H4 (cell line): ENCODE measurements around the gene CD9. TPM values are rescaled to one million over a fixed set of nuclear protein-coding genes. Genes with fewer than 3 reads are reported as not detected.
"Not testable (repeated sequence)": the region's sequence is repeated elsewhere in the genome, so short reads cannot be mapped to it uniquely, and the experiment has no call there.

Experiments
- DNase-seq: peaks from one replicate; pipeline ENCODE4 v3.0.0-alpha.2; 2015; ENCODE audit warnings: low spot score
- total RNA-seq: library from RNA; depleted of rRNA; stranded (reverse); fragments of >200 nt; shearing (Covaris generic); gene quantifications from 2 replicates; pipeline ENCODE4 v1.2.3, GENCODE V29; 2014

Gene CD9
- total RNA-seq, 1 experiment from 2014 or later: 133 TPM

GRCh38 chr12:6199531-6200255 lies 507 bp upstream of the CD9 start:
- no peak for DNase-seq

- DNase-seq: no peak
Measured at GRCh38 chr12:6201213-6201608, 1.0 kb downstream of the CD9 start.

DNA sequence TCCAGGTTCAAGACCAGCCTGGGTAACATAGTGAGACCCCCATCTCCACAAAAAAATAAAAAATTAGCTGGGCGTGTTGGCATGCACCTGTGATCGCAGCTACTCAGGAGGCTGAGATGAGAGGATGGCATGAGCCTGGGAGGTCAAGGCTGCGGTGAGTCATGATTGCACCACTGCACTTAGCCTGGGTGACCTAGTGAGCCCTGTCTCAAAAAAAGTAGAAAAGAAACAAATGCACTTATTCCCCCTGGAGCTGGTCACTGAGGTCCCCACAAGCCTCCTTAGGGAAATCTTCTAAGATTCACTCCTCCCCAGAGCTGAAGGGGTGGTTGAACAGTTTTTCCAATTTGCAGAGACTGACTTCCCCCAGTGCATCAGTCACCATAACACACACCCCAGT lies 1.6 kb downstream of the CD9 start:
- DNase-seq: no peak

- DNase-seq: no peak
Measured at GRCh38 chr12:6202304-6202703, 2.1 kb downstream of the CD9 start.

DNA sequence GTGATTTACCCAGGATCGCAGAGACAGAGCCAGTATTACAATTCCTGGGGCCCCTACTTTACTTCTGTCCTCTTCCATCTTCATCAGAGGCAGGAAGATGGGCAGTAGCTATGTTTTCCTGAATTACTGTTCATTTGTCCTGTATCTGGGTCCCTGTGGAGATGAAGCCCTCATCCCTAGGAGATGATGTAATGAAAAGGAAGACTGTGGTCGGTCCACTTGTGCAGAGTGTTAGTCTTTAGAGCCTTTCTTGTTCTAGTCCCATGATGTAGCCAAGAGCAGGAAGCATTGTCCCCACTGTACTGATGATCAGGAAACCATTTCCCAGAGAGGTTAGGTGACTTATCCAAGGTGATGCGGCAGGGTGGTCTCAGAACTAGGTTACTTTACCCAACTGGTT lies 2.6 kb downstream of the CD9 start:
- DNase-seq: no peak

DNA sequence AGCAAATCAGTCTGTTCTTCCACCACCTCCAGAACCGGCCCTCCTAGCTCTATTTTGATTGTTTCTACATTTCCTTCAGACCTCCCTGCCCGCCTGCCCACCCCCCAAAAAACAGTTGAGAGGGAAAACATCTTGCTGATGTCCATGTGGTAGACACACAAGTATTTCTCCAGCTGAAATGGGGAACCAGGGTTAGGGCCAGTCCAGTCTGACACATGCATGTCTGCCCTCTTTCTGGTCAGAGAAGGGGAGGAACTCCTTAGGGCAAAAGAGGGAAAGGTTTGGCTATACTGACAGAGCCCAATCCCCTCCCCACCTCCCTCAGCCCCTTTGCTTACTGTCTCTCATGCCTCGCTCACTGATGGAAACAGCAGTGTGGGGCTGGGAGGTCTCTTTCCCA lies 3.4 kb downstream of the CD9 start:
- DNase-seq: no peak

DNA sequence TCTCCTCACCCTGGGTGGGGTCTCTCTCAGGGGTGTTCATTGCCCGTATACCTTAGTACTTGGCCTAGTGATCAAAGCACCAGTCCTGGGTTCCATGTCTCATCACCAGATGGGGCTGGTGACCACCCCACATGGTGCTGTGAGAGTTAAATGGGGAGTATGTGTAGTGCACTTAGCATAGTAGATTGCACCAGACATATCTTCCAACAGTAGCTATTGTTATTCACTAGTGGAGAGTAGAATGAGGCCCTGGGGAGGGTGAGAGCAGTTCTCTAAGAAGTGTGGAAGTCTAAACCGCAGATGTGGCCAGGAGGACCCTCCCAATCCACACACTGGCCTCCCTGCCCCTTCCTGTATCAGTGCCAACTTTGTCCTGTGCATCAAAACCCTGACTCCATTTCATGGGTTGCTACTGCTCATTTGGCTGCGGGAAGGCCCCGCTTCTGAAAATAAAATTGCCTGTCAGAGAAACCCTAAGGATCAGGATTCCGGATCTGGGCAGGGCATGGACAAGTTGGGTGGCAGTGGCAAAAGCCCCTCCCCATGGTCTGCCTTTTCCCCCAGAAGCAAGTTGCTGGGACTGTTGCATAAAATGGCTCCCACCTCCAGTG lies 4.4 kb downstream of the CD9 start:
- no peak for DNase-seq

- no peak for DNase-seq
Measured at GRCh38 chr12:6205144-6205539, 4.9 kb downstream of the CD9 start.

DNA sequence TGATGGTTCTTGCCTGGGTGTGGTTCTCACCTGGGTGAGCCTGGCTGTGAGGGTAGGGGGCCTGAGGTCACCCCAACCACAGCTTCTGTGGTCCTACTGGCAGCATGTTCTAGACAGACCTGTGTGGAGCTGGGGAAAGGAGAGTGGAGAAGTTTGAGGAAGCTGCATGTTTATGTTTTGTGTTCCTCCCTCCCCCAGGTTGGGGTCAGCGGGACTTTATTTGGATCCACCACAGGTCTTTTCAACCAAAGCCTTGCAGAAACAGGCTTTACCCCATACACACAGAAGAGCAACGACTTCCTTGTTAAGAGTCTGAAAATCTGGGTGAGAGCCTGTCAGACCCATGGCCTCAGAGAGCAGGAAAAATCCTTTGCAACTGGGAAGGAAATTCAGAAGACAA lies 5.6 kb downstream of the CD9 start:
- no peak for DNase-seq

DNA sequence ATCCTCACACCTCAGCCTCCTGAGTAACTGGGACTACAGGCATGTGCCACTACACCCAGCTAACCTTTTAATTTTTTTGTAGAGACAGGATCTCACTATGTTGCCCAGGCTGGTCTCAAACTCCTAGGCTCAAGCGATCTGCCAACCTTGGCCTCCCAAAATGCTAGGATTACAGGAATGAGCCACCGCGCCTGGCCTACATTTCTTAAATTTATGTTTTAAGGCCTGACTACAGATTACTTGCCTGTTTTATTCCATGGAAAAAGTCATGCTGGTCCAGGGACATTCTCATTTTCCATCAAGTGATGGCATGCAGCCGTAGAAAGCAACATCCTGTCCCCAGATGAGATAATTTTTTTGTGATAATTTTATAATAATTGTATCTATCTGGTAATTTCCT lies 6.1 kb downstream of the CD9 start:
- DNase-seq: no peak

GRCh38 chr12:6207259-6207925 lies 7.2 kb downstream of the CD9 start:
- DNase-seq: no peak

- no peak for DNase-seq
Measured at GRCh38 chr12:6208130-6208529, 7.9 kb downstream of the CD9 start.

- DNase-seq: not testable (repeated sequence)
Measured at GRCh38 chr12:6209428-6209827, 9.2 kb downstream of the CD9 start.

GRCh38 chr12:6211421-6211869 lies 11.2 kb downstream of the CD9 start:
- peak; percentile 81 for DNase-seq

- DNase-seq: no peak
Measured at GRCh38 chr12:6212086-6212485, 11.9 kb downstream of the CD9 start.

GRCh38 chr12:6213969-6214368 lies 13.8 kb downstream of the CD9 start:
- no peak for DNase-seq

GRCh38 chr12:6214633-6215032 lies 14.4 kb downstream of the CD9 start:
- DNase-seq: no peak

DNA sequence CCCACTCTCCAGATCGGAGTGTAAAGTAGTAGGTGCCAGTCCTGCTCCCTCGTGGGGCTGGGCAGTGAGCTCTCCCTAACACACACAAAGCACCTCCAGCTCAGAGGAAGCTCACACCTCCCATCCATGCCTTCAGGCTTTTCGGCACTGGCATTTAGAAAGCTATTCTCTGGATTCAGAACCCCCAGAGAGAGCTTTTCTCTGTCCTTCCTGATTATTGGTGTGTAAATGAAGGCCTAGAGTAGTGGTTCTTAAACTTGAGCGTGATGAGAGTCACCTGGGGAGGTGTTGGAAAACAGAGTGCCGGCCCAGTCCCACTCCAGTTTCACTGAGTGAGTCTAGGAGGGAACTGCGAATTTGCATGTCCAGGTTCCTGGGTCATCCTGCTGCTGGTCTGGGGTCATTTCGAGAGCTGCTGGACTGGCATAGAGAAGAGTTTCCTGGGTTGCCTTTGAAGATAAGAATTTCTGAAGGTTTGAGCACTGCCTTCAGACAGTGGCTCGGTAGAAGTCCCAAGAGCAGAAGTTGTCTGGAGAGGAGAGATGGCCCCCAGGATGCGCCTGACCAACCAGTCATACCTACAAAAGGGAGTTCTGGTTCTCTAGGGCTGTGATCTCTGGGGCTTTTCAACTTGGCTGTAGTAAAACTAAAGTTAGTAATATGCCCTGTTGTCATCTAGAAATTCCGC lies 15.1 kb downstream of the CD9 start:
- no peak for DNase-seq

GRCh38 chr12:6215932-6216494 lies 15.8 kb downstream of the CD9 start:
- DNase-seq: peak; percentile 100

GRCh38 chr12:6216581-6216980 lies 16.4 kb downstream of the CD9 start:
- DNase-seq: no peak

DNA sequence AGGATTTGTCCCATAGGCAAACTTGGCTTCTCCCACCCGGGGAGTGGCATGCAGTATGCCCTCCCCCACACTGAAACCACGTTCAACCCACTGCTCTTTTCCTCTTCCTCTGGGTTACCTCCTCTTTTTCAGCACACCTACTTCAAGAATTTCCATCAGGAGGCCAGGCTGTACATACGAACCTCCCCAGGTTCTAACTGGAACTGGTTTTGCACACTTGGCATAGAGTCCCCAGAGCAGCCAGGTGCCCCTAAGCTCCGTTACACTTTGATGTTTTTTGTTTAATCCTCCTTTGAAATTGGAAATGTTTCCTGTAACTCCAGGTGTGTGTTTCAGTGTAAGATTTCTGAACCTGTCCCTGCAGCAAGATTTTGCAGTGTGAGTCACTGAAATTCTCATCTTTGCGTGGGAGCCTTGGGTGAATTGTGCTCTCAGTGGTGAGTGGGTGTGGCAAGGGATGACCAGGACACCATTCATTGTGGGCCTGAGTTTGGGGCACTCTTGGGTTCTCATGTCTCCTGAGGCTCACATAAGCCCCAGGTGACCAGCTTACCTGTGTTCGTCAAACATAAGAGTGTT lies 18.2 kb downstream of the CD9 start:
- no peak for DNase-seq

DNA sequence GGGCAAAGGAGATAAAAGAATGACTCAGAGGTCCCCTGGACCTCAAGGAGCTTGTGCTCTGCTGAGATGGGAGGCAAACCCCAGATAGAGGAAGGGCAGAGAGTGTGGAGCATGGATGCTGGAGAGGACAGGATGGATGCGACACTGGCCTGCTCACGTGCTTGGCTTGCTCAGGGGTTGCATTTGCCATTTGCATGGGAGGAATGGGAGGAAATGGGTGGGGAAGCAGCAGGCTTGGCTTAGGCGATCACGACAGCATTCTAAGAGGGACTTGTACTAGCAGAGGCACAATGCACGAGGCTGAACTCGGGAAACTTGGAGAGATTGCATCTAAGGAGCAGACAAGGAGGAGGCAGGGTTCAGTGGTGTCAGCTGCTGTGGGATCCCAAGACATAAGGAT lies 19.8 kb downstream of the CD9 start:
- DNase-seq: no peak
